HepG2 (cell line): ENCODE measurements around the gene P2RY12. TPM values are rescaled to one million over a fixed set of nuclear protein-coding genes. Genes with fewer than 3 reads are reported as not detected.

Source experiments
- ATAC-seq: fragments of 200-7000 bp; cut with Tn5 transposase; 3 replicates; pipeline ENCODE4 v1.9.1; 2020; ENCODE audit warnings: mild to moderate bottlenecking, moderate library complexity
- BruUV-seq: library from RNA; stranded (reverse); fragments of 400-500 nt; replicated peaks from 2 replicates; lab custom pipeline; 2021; lab: Mats Ljungman, UMichigan
- CTCF ChIA-PET: fragments of 300-600 bp; formaldehyde crosslinking; extraction: SDS; loops from one replicate; lab custom pipeline; 2021; ENCODE audit warnings: low total read pairs, inconsistent platforms, low intra/inter-chr PET ratio; lab: Yijun Ruan, JAX
- POLR2A ChIA-PET: fragments of 350-600 bp; sonication (Branson Sonifier 250); formaldehyde crosslinking; loops from one replicate; lab custom pipeline; 2020; ENCODE audit warnings: antibody characterized with exemption, inconsistent platforms; lab: Yijun Ruan, JAX
- DNase-seq: peaks from one replicate; pipeline ENCODE4 v3.0.0-alpha.2; 2015; ENCODE audit warnings: low spot score
- FAIRE-seq: peaks from 3 replicates; lab custom pipeline; 2011; peaks lifted over from hg19 to GRCh38; lab: Jason Lieb, UNC
- H2AFZ ChIP-seq: one replicate; pipeline ENCODE4 v1.6.1; 2011; ENCODE audit warnings: low read length, inconsistent platforms
- H3K27ac ChIP-seq: fragments of 300-600 bp; 3 replicates; pipeline ENCODE4 v1.8.0; 2011; ENCODE audit warnings: mixed run types, mild to moderate bottlenecking, mixed read lengths, low read length, inconsistent platforms; ENCODE audit not compliant: insufficient read depth; ENCODE audit errors: extremely low read length
- H3K27me3 ChIP-seq, 2 experiments: fragments of 200-600 bp in 1 of 2; 2 replicates in 1 of 2; 3 replicates in 1 of 2; pipeline versions ENCODE4 v1.6.0 to v1.8.0; 2011; ENCODE audit warnings: low read length in 2 of 2, mild to moderate bottlenecking in 2 of 2, moderate library complexity in 2 of 2, inconsistent platforms in 1 of 2; ENCODE audit not compliant: insufficient read depth in 2 of 2, control insufficient read depth in 1 of 2
- H3K36me3 ChIP-seq, 2 experiments: fragments of 200-600 bp in 1 of 2; replicated peaks in 1 of 2; 2 replicates in 1 of 2; 3 replicates in 1 of 2; pipeline versions ENCODE4 v1.5.1 to v1.8.0; 2011; ENCODE audit warnings: low read length in 2 of 2, inconsistent platforms in 1 of 2; ENCODE audit not compliant: insufficient read depth in 2 of 2, control insufficient read depth in 1 of 2
- H3K4me1 ChIP-seq: 2 replicates; pipeline ENCODE4 v1.5.1; 2012; ENCODE audit warnings: low read length, inconsistent platforms; ENCODE audit not compliant: insufficient read depth
- H3K4me2 ChIP-seq: 2 replicates; pipeline ENCODE4 v1.6.0; 2011; ENCODE audit warnings: low read depth, low read length, inconsistent platforms
- H3K4me3 ChIP-seq, 3 experiments: fragments of 200-600 bp in 1 of 3; sonication (generic), shearing (Covaris generic) in 1 of 3; replicated peaks in 1 of 3; 2 replicates each; pipeline ENCODE4 v1.5.1; 2011 to 2016; ENCODE audit warnings: low read length in 3 of 3, inconsistent platforms in 2 of 3, low read depth in 2 of 3, mild to moderate bottlenecking in 2 of 3, control low read depth in 1 of 3, mixed read lengths in 1 of 3; ENCODE audit not compliant: insufficient read depth in 1 of 3
- H3K79me2 ChIP-seq: one replicate; pipeline ENCODE4 v1.6.1; 2011; ENCODE audit warnings: low read length, inconsistent platforms; ENCODE audit not compliant: insufficient read depth
- H3K9ac ChIP-seq: 2 replicates; pipeline ENCODE4 v1.6.0; 2011; ENCODE audit warnings: mild to moderate bottlenecking, low read depth, low read length, inconsistent platforms; ENCODE audit not compliant: insufficient read depth
- H3K9me3 ChIP-seq: 2 replicates; pipeline ENCODE4 v1.5.1; 2012; ENCODE audit warnings: mild to moderate bottlenecking, low read length
- H4K20me1 ChIP-seq: 2 replicates; pipeline ENCODE4 v1.6.0; 2011; ENCODE audit warnings: inconsistent platforms, mild to moderate bottlenecking, low read length, moderate library complexity; ENCODE audit not compliant: insufficient read depth
- SPEN ChIP-seq: sonication (generic); formaldehyde crosslinking; IDR thresholded peaks from 2 replicates; pipeline ENCODE4 v1.5.1; 2020; ENCODE audit warnings: low read depth, mild to moderate bottlenecking, missing genetic modification reagents
- THAP8 ChIP-seq: sonication (generic); formaldehyde crosslinking; IDR thresholded peaks from 2 replicates; pipeline ENCODE4 v1.5.1; 2020; ENCODE audit warnings: missing genetic modification reagents, mild to moderate bottlenecking, borderline replicate concordance
- TMF1 ChIP-seq: sonication (generic); formaldehyde crosslinking; IDR thresholded peaks from 2 replicates; pipeline ENCODE4 v1.8.1; 2022; ENCODE audit warnings: low read depth, missing genetic modification reagents
- USF2 ChIP-seq, 2 experiments: sonication (generic) in 1 of 2; formaldehyde crosslinking in 1 of 2; IDR thresholded peaks; 2 replicates each; pipeline versions ENCODE4 v1.5.1 to v1.6.1; 2011 to 2020; ENCODE audit warnings: borderline replicate concordance in 1 of 2, low read depth in 1 of 2, low read length in 1 of 2, mild to moderate bottlenecking in 1 of 2, missing genetic modification reagents in 1 of 2, moderate library complexity in 1 of 2
- XBP1 ChIP-seq: sonication (generic); formaldehyde crosslinking; IDR thresholded peaks from 2 replicates; pipeline ENCODE4 v1.5.0; 2020; ENCODE audit warnings: missing genetic modification reagents
- WGBS: methylation state at CpG from one replicate; pipeline ENCODE4 v1.1.6; 2017; ENCODE audit warnings: low lambda C conversion rate; 5-methylcytosine and 5-hydroxymethylcytosine counted together
- in situ Hi-C: cut with HindIII; loops from 2 replicates; pipeline ENCODE4 v1.10.0; 2017; ENCODE audit warnings: low pct_unique_long_range_greater_than_20kb; ENCODE audit not compliant: extremely low pct_ligation_motif_present
- intact Hi-C: fragments of 100-400 bp; cut with micrococcal nuclease; formaldehyde crosslinking; loops from one replicate; pipeline ENCODE4 v1.10.0; 2022; ENCODE audit not compliant: unreplicated experiment
- polyA plus RNA-seq, 8 experiments: library from polyadenylated mRNA; depleted of rRNA in 3 of 8; stranded (reverse) in 7 of 8; unstranded in 1 of 8; fragments of >200 nt; fragmentation: Illumina TruSeq in 4 of 8; extraction: Trizol in 4 of 8; gene quantifications; 2 replicates each; pipeline versions ENCODE4 v1.2.1 to v1.2.3, GENCODE V29; 2011 to 2016; ENCODE audit warnings: low read depth in 4 of 8, missing spikeins in 1 of 8, mixed read lengths in 1 of 8; ENCODE audit not compliant: insufficient read depth in 1 of 8
- total RNA-seq, 5 experiments: library from RNA; depleted of rRNA; stranded (reverse); fragments of >200 nt; fragmentation: Illumina TruSeq; extraction: Trizol; gene quantifications; 2 replicates each; pipeline ENCODE4 v1.2.3, GENCODE V29; 2016; ENCODE audit warnings: low read depth in 1 of 5

P2RY12 gene
- total and polyA plus RNA-seq, 2 of the 13 experiments (the other 11 are each of a cell fraction or from before 2014, with no cell fraction given): not detected

DNA sequence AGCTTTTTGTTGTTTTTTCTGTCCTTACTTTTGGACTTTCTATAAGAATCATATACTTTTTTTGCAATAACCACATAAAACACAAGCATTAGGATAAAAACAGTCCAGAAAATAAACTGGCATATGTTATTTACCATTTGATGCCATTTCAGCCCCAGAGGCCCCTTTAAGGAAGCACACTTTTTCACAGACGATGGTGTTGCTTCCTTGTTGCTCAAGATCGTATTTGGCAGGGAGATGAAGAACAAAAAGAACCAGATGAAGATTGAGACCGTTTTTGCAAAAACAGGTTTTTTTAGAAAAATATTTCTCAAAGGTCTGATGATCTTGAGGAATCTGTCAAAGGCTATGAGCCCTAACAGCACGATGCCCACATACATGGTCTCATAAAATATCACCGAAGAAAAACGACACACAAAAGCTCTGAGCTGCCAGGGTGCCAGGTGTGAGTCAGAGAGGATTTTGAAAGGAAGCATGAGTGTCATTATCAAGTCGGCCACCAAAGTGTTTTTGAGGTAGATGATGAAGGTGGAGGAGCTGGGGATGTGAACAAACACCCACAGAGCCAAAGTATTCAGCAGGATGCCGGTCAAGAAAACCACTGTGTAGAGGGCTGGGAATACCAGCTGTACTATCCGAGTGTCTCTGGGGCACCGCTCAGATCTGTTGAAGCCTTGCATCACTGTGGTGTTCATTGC lies 56.1 kb downstream of the P2RY12 start:
- H4K20me1 ChIP-seq: no peaks in the 10 kb centered on the region
- H3K4me2 ChIP-seq: no peak overlapping the region
- H3K9ac ChIP-seq: no peak overlapping the region
- BruUV-seq: no TSS peak
- FAIRE-seq (no peak), ATAC-seq (no peak), DNase-seq (no peak)
- H3K79me2 ChIP-seq: no peaks in the 10 kb centered on the region
- WGBS: 31% methylated on average over 10 of the region's 10 CpGs
- H2AFZ ChIP-seq: no peak overlapping the region
- no peaks in the 10 kb centered on the region for H3K36me3 ChIP-seq
- in situ Hi-C loops (no loop called here), intact Hi-C loops (no loop called here)
- no peaks in the 10 kb centered on the region for H3K4me1 ChIP-seq
- no peak overlapping the region for H3K27ac ChIP-seq
- TF ChIP-seq TMF1 (CRISPR knock-in tag) (no peak), SPEN (no peak), USF2 (IDR thresholded peaks at IDR 0.05; ENCODE audit: low read depth, low read length) (no peak), USF2 (CRISPR knock-in tag; IDR thresholded peaks at IDR 0.05; ENCODE audit: borderline replicate concordance) (no peak), XBP1 (no peak), THAP8 (no peak)
- CTCF ChIA-PET: interaction anchor here (1.9 kb wide), 1 partner anchor 100 kb away, joined by 11 read pairs; no protein-coding TSS in a partner anchor
- POLR2A ChIA-PET: no interaction called here
- H3K4me3 ChIP-seq: no peak overlapping the region
- H3K27me3 ChIP-seq: no peaks in the 10 kb centered on the region
- H3K9me3 ChIP-seq: no peaks in the 10 kb centered on the region
